ENCODE data around the gene SEMG2.

GRCh38 chr20:45251884-45252560 is 30.8 kb downstream of the SEMG2 start:
- no peak for TF ChIP-seq CTCF (IDR thresholded peaks at IDR 0.05)
- no peak for TF ChIP-seq POLR2AphosphoS5 (IDR thresholded peaks at IDR 0.05)
- TF ChIP-seq POLR2A (IDR thresholded peaks at IDR 0.05) = no peak
